Islet precursor cell (in vitro differentiated cells): Measurements from ENCODE around the gene PLPP6.
"Not testable (repeated sequence)": the region's sequence is repeated elsewhere in the genome, so short reads cannot be mapped to it uniquely, and the experiment has no call there.

Experiments used
- DNase-seq: peaks from one replicate; pipeline ENCODE4 v3.0.0-alpha.2; 2018

PLPP6 gene

GRCh38 chr9:4662108-4662988 is at the start of gene PLPP6:
PLPP6 (plus strand) TSS chr9:4662294; CDS start chr9:4662376, 82 bp downstream.
- DNase-seq, result peak; percentile 96

- no peak for DNase-seq
Observed at GRCh38 chr9:4614627-4615026, 47.5 kb upstream of the PLPP6 start.

GRCh38 chr9:4615251-4615650 is 46.8 kb upstream of the PLPP6 start:
- no peak for DNase-seq

DNA sequence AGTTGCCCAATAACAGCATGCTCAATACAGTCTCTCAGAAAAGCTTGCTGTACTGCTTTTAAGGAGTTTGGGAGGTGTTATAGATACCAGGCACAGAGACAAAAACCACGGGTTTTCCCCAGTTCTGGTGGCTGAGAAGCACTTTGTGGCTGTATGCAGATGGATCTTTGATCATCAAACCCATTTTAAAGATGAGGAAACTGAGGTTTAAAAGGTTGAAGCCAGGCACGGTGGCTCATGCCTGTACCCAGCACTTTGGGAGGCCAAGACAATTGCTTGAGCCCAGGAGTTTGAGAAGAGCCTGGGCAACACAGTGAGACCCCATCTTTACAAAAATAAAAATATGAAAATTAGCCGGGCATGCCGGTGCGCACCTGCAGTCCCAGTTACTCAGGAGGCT is 46.3 kb upstream of the PLPP6 start:
- DNase-seq, result no peak

- DNase-seq, result no peak
Observed at GRCh38 chr9:4617752-4618151, 44.3 kb upstream of the PLPP6 start.

GRCh38 chr9:4618700-4619099 is 43.4 kb upstream of the PLPP6 start:
- no peak for DNase-seq

DNA sequence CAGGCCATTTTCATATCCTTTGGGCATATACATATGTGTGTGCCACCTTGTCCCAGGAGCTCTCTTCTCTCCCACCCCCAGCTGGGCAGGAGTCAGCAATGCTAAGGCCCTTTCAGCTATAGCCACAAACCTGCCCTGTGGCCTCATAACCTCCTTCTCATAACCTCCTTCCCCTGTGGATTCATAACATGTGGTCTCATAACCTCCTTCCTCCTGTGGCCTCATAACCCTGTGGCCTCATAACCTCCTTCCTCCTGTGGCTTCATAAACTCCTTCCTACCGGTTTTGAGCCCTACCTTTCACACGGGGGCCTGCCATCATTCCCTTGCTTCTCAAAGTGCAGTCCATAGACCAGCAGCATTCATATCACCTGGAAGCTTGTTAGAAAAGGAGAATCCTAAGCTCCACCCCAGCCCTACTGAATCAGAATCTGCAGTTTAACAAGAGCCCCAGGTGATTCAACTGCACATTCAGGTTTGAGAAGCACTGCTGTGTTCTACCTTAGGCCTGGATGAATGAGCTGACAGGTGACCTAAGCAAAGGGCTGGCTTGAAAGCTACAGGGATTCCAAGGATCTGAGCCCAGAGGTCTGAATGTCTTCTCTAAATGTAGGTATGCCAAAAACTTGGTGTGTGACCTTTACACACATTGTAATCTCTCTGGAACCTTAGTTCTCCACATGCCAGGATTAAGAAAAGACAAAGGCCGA is 41.9 kb upstream of the PLPP6 start:
- peak; percentile 68 for DNase-seq

- no peak for DNase-seq
Observed at GRCh38 chr9:4620881-4621555, 41.1 kb upstream of the PLPP6 start.

DNA sequence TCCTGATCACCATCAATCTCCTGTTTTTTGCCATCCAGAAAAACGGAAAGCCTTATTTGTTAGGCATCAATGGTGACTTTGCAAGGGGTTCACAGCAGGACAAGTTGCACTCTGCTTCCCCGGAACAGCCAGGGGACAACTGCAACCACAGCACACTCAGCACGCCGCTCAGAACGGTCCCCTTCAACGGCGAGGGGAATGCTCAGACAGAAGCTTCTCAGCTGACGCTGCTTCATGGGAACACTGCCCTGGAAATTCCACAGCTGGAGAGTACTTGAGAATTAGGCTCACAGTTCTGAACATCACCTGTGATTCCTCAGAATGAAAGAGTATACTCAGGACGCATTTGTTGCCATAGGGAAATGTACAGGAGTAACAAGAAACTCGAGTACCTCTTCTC is 40.1 kb upstream of the PLPP6 start:
- no peak for DNase-seq

- DNase-seq, result no peak
Observed at GRCh38 chr9:4630836-4631235, 31.3 kb upstream of the PLPP6 start.

DNA sequence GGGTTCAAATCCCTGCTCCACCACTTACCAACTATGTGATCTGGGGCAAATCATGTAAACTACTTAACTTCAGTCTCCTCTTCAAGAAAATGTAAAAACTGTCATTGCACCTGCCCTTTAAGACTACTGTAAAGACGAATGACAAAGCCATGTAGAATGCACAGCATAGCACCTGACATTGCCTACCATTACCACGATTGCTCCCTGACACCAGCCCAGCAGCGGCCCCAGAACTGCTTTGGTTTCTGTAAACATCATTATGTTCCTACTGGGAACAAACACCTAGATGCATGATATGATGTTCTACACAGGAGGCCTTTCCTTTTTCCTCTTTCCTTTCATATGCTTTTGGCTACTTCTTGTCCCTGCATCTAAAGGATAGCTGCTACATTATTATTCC is 23.1 kb upstream of the PLPP6 start:
- no peak for DNase-seq

GRCh38 chr9:4639420-4639819 is 22.7 kb upstream of the PLPP6 start:
- DNase-seq, result no peak

GRCh38 chr9:4640027-4640426 is 22.1 kb upstream of the PLPP6 start:
- DNase-seq, result no peak

GRCh38 chr9:4642351-4642750 is 19.7 kb upstream of the PLPP6 start:
- no peak for DNase-seq

DNA sequence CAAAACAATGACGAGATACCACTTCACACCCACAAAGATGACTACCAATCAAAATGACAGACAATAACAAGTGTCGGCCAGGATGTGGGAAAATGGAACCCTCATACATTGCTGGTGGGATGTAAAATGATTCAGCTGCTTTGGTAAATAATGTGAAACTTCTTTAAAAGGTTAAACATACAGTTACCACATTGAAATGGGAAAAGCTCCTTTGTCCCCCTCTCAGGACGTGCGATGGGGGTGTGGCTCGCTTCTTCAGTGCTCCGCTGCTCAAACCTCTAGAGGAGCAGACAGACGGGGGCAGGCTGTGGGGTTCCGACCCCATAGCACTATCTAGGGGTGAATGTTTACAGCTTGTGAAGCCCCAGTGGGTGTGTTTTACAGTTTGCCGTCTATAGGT is 8.0 kb upstream of the PLPP6 start:
- no peak for DNase-seq

- no peak for DNase-seq
Observed at GRCh38 chr9:4654538-4654937, 7.6 kb upstream of the PLPP6 start.

DNA sequence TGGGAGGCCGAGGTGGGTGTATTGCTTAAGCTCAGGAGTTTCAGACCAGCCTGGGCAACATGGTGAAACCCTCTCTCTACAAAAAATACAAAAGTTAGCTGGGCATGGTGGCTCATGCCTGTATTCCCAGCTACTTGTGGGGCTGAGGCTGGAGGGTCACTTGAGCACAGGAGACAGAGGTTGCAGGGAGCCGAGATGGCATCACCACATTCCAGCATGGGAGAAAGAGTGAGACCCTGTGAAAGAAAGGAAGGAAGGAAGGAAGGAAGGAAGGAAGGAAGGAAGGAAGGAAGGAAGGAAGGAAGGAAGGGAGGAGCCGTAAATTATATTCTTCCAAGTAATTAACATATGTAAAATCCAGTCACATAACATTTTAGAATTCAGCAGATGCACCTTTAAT is 5.9 kb upstream of the PLPP6 start:
- not testable (repeated sequence) for DNase-seq

- DNase-seq, result no peak
Observed at GRCh38 chr9:4656621-4657020, 5.5 kb upstream of the PLPP6 start.

DNA sequence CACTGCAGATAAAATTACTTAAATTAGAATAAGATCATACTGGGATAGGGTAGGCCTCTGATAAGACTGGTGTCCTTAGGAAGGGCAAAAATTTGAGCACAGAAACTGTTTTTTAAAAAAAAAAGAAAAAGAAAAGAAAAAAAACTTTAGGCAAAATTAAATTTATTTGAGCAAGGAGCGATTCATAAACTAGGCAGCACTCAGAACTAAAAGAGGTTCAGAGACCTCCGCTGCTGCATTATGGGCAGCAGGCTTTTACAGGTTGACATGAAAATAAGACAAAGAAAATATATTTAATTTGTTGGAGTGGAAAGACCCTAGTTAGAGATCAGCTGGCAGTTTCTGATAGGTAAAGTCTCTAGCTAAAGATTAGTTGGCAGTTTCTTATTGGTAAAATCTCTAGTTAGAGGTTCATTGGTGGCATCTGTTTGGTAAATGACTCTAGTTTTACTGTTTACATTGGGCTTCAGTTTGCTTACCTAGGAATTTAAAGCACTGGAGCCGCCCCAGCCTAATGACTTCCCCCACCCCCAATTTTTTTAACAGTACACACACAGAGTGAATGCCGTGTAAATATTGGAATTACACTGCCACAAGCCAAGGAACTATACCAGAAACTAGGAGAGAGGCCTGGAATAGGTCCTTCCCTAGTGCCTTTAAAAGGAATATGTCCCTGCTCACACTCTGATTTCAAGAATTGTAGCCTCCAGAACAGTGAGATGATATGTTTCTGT is 4.5 kb upstream of the PLPP6 start:
- DNase-seq, result no peak

DNA sequence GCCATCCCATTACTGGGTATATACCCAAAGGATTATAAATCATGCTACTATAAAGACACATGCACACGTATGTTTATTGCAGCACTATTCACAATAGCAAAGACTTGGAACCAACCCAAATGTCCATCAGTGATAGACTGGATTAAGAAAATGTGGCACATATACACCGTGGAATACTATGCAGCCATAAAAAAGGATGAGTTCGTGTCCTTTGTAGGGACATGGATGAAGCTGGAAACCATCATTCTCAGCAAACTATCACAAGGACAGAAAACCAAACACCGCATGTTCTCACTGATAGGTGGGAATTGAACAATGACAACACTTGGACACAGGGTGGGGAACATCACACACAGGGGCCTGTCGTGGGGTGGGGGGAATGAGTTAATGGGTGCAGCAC is 1.4 kb upstream of the PLPP6 start:
- not testable (repeated sequence) for DNase-seq

DNA sequence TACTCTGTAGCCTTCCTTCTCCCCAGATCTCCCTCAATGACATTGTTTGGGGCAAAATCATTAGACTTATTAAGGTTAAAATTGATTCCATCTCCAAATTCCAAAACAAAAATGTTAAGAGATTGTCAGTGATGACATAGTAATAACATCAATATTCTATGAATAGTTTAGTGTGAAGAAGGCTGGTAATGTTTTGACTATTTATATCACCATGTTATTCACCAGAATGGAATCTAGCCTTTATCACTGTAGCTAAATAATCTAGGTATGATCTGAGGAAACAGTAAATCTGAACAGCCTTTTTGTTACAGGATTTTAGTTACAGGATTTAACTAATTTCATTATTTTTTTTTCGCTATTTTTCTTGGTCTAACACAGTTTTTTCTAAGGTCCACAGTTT is 929 bp upstream of the PLPP6 start:
- no peak for DNase-seq

- DNase-seq, result no peak
Observed at GRCh38 chr9:4661611-4662010, 483 bp upstream of the PLPP6 start.
